GM12878 (cell line): Measurements from ENCODE around the gene CDH4. TPM values are rescaled to one million over a fixed set of nuclear protein-coding genes. Genes with fewer than 3 reads are reported as not detected.

Experiments
- ATAC-seq: fragments of 200-7000 bp; cut with Tn5 transposase; 3 replicates; pipeline ENCODE4 v1.9.1; 2020; ENCODE audit warnings: mild to moderate bottlenecking, moderate library complexity
- BruUV-seq: library from RNA; stranded (reverse); fragments of 400-500 nt; replicated peaks from 2 replicates; lab custom pipeline; 2021; lab: Mats Ljungman, UMichigan
- CTCF ChIA-PET: fragments of 300-600 bp; sonication (Branson Sonifier 250); formaldehyde crosslinking; extraction: SDS; loops from one replicate; lab custom pipeline; 2021; ENCODE audit warnings: inconsistent platforms; lab: Yijun Ruan, JAX
- POLR2A ChIA-PET: fragments of 350-600 bp; formaldehyde crosslinking; extraction: SDS; loops from one replicate; lab custom pipeline; 2021; ENCODE audit warnings: inconsistent platforms; lab: Charles Lee
- RAD21 ChIA-PET: fragments of 300-600 bp; sonication (Branson Sonifier 250); formaldehyde crosslinking; loops from one replicate; lab custom pipeline; 2023; ENCODE audit warnings: antibody characterized with exemption; ENCODE audit not compliant: unreplicated experiment; lab: Charles Lee
- SMC1A ChIA-PET: fragments of 300-600 bp; sonication (Branson Sonifier 250); formaldehyde crosslinking; loops from one replicate; lab custom pipeline; 2023; ENCODE audit not compliant: unreplicated experiment, uncharacterized antibody; lab: Charles Lee
- DNase-seq: peaks from one replicate; pipeline ENCODE4 v3.0.0-alpha.2; 2011; ENCODE audit warnings: low read depth, low spot score
- FAIRE-seq: peaks from 3 replicates; lab custom pipeline; 2011; peaks lifted over from hg19 to GRCh38; lab: Jason Lieb, UNC
- H2AFZ ChIP-seq: 2 replicates; pipeline ENCODE4 v1.6.0; 2011; ENCODE audit warnings: low read depth, low read length, control low read depth; ENCODE audit not compliant: control insufficient read depth
- H3K27ac ChIP-seq: 2 replicates; pipeline ENCODE4 v1.5.1; 2011; ENCODE audit warnings: control low read depth; ENCODE audit not compliant: control insufficient read depth, insufficient read depth
- H3K27me3 ChIP-seq, 2 experiments: replicated peaks in 1 of 2; 2 replicates each; pipeline versions ENCODE4 v1.6.0 to v1.6.1; 2011; ENCODE audit warnings: low read length in 1 of 2; ENCODE audit not compliant: control insufficient read depth in 2 of 2, insufficient read depth in 2 of 2
- H3K36me3 ChIP-seq, 2 experiments: 2 replicates each; pipeline ENCODE4 v1.5.1; 2011; ENCODE audit warnings: low read length in 1 of 2; ENCODE audit not compliant: control insufficient read depth in 2 of 2, insufficient read depth in 2 of 2
- H3K4me1 ChIP-seq: 2 replicates; pipeline ENCODE4 v1.6.1; 2011; ENCODE audit warnings: mild to moderate bottlenecking, low read length, moderate library complexity, mixed read lengths; ENCODE audit not compliant: control insufficient read depth, insufficient read depth
- H3K4me2 ChIP-seq: 2 replicates; pipeline ENCODE4 v1.6.0; 2011; ENCODE audit warnings: control low read depth; ENCODE audit not compliant: control insufficient read depth, insufficient read depth
- H3K4me3 ChIP-seq: fragments of 200-600 bp; sonication (generic); 2 replicates; pipeline ENCODE4 v1.5.1; 2016
- H3K79me2 ChIP-seq: 2 replicates; pipeline ENCODE4 v1.6.0; 2011; ENCODE audit warnings: low read length; ENCODE audit not compliant: control insufficient read depth, insufficient read depth
- H3K9ac ChIP-seq: 2 replicates; pipeline ENCODE4 v1.8.0; 2011; ENCODE audit warnings: low read length, control low read depth, mixed read lengths; ENCODE audit not compliant: control insufficient read depth, insufficient read depth
- H3K9me3 ChIP-seq: replicated peaks from 3 replicates; pipeline ENCODE4 v1.5.1; 2011; ENCODE audit warnings: mild to moderate bottlenecking, low read length; ENCODE audit not compliant: control insufficient read depth, insufficient read depth
- H4K20me1 ChIP-seq: 2 replicates; pipeline ENCODE4 v1.6.0; 2011; ENCODE audit not compliant: control insufficient read depth, insufficient read depth
- ATF3 ChIP-seq: IDR thresholded peaks from 2 replicates; pipeline ENCODE4 v1.6.1; 2011; ENCODE audit warnings: low read depth, mild to moderate bottlenecking, low read length, moderate library complexity, borderline replicate concordance; ENCODE audit errors: extremely low read depth
- BHLHE40 ChIP-seq, 2 experiments: fragments of 450-650 bp in 1 of 2; IDR thresholded peaks; 2 replicates each; pipeline ENCODE4 v1.6.1; 2011 to 2017; ENCODE audit warnings: low read depth in 2 of 2, borderline replicate concordance in 1 of 2, improper control_type of control experiment in 1 of 2, low read length in 1 of 2, mild to moderate bottlenecking in 1 of 2
- BMI1 ChIP-seq: fragments of 450-650 bp; IDR thresholded peaks from 2 replicates; pipeline ENCODE4 v1.6.1; 2016; ENCODE audit warnings: mild to moderate bottlenecking, moderate library complexity, borderline replicate concordance
- CEBPB ChIP-seq, 2 experiments: fragments of 150-350 bp in 1 of 2; IDR thresholded peaks; 2 replicates each; pipeline ENCODE4 v1.6.1; 2012 to 2014; ENCODE audit warnings: low read depth in 2 of 2, low read length in 2 of 2, borderline replicate concordance in 1 of 2, inconsistent platforms in 1 of 2
- E4F1 ChIP-seq: fragments of 450-650 bp; IDR thresholded peaks from 2 replicates; pipeline ENCODE4 v1.6.1; 2018; ENCODE audit warnings: borderline replicate concordance, mild to moderate bottlenecking; ENCODE audit not compliant: partially characterized antibody
- LARP7 ChIP-seq: fragments of 450-650 bp; IDR thresholded peaks from 2 replicates; pipeline ENCODE4 v1.6.1; 2017; ENCODE audit warnings: mild to moderate bottlenecking
- SUPT20H ChIP-seq: IDR thresholded peaks from 2 replicates; pipeline ENCODE4 v1.6.1; 2011; ENCODE audit warnings: low read depth, mild to moderate bottlenecking, low read length, moderate library complexity, borderline replicate concordance; ENCODE audit not compliant: control insufficient read depth
- ZBTB33 ChIP-seq: fragments of 450-650 bp; IDR thresholded peaks from 2 replicates; pipeline ENCODE4 v1.6.1; 2017; ENCODE audit warnings: mild to moderate bottlenecking
- ZNF687 ChIP-seq: fragments of 450-650 bp; IDR thresholded peaks from 2 replicates; pipeline ENCODE4 v1.6.1; 2017; ENCODE audit warnings: mild to moderate bottlenecking, moderate library complexity
- WGBS: methylation state at CpG from one replicate; pipeline ENCODE4 v1.1.6; 2016; ENCODE audit warnings: low lambda C conversion rate; ENCODE audit not compliant: insufficient replicate concordance, insufficient coverage; ENCODE audit errors: missing lambda C conversion rate; 5-methylcytosine and 5-hydroxymethylcytosine counted together
- in situ Hi-C: fragments of 300-500 bp; cut with MboI; formaldehyde crosslinking; loops from 9 replicates; pipeline ENCODE4 v1.14.3; 2018; ENCODE audit warnings: mixed read lengths
- intact Hi-C: fragments of 100-400 bp; cut with micrococcal nuclease; formaldehyde crosslinking; loops from one replicate; pipeline ENCODE4 v1.14.2; 2022; ENCODE audit not compliant: unreplicated experiment
- polyA plus RNA-seq, 11 experiments: library from polyadenylated mRNA; depleted of rRNA in 4 of 11; unstranded in 6 of 11; stranded (reverse) in 5 of 11; fragments of >200 nt; fragmentation: Nextera tagmentation in 4 of 11; fragmentation: Illumina TruSeq in 1 of 11; extraction: Ambion mirVana in 4 of 11; extraction: Trizol in 1 of 11; gene quantifications; 1 replicate in 1 of 11; 2 replicates in 10 of 11; pipeline versions ENCODE4 v1.2.1 to v1.2.3, GENCODE V29; 2011 to 2016; ENCODE audit warnings: inconsistent platforms in 2 of 11, missing spikeins in 2 of 11, low read depth in 1 of 11
- total RNA-seq, 4 experiments: library from RNA; depleted of rRNA in 3 of 4; stranded (reverse); fragments of >200 nt in 3 of 4; fragmentation: Illumina TruSeq in 1 of 4; extraction: Trizol in 1 of 4; gene quantifications; 2 replicates each; pipeline versions ENCODE4 v1.2.1 to v1.2.3, GENCODE V29; 2013 to 2021

CDH4 gene
- total and polyA plus RNA-seq, 10 of the 15 experiments (the other 5 are each of a cell fraction or from before 2014, with no cell fraction given) = not detected

GRCh38 chr20:61399433-61399832, 147.4 kb downstream of the CDH4 start:
- ChIA-PET CTCF (no interaction called here), POLR2A (no interaction called here)
- H3K4me2 ChIP-seq = no peak overlapping the region
- WGBS = 40% methylated on average over 6 of the region's 7 CpGs
- in situ Hi-C loops = no loop called here
- no peak for TF ChIP-seq BHLHE40 (IDR thresholded peaks at IDR 0.05; ENCODE audit: borderline replicate concordance in 1 of 2, low read depth in 2 of 2, low read length in 1 of 2)
- no peak for TF ChIP-seq E4F1
- no peak for TF ChIP-seq CEBPB (IDR thresholded peaks at IDR 0.05; ENCODE audit: borderline replicate concordance in 1 of 2, low read depth in 2 of 2, low read length in 2 of 2)
- TF ChIP-seq LARP7 = no peak
- TF ChIP-seq SUPT20H = no peak
- no peak for TF ChIP-seq ATF3
- TF ChIP-seq BMI1 = no peak
- TF ChIP-seq ZNF687 = no peak
- TF ChIP-seq ZBTB33 = no peak
- TF ChIP-seq, all 136 proteins: peak for 0
- ATAC-seq (no peak), DNase-seq (no peak), FAIRE-seq (no peak)
- intact Hi-C loops = no loop called here
- BruUV-seq = no TSS peak
- no peaks in the 10 kb centered on the region for H4K20me1 ChIP-seq
- no peaks in the 10 kb centered on the region for H3K36me3 ChIP-seq
- H2AFZ ChIP-seq = no peak overlapping the region
- ChIA-PET SMC1A (no interaction called here), RAD21 (no interaction called here)
- no peak overlapping the region for H3K4me3 ChIP-seq
- H3K9me3 ChIP-seq = no peaks in the 10 kb centered on the region; the same call in 2 of the 3 replicates
- H3K9ac ChIP-seq = no peak overlapping the region
- no peaks in the 10 kb centered on the region for H3K4me1 ChIP-seq
- H3K27me3 ChIP-seq = no peaks in the 10 kb centered on the region
- H3K27ac ChIP-seq = no peak overlapping the region
- H3K79me2 ChIP-seq = no peaks in the 10 kb centered on the region
